Stimulated activated CD8-positive, alpha-beta memory T cell treated with anti-CD3 and anti-CD28 coated beads, Interleukin-12 subunit alpha, Interleukin-12 subunit beta, amount 100 ng/mL, for 24 hours (primary cell): ENCODE results near the gene LY6G5B.
"Not testable (repeated sequence)": the region's sequence is repeated elsewhere in the genome, so short reads cannot be mapped to it uniquely, and the experiment has no call there.

Experiments used
- DNase-seq: peaks from one replicate; pipeline ENCODE4 v3.0.0-alpha.2; 2020; ENCODE audit errors: extremely low read depth

The LY6G5B gene

DNA sequence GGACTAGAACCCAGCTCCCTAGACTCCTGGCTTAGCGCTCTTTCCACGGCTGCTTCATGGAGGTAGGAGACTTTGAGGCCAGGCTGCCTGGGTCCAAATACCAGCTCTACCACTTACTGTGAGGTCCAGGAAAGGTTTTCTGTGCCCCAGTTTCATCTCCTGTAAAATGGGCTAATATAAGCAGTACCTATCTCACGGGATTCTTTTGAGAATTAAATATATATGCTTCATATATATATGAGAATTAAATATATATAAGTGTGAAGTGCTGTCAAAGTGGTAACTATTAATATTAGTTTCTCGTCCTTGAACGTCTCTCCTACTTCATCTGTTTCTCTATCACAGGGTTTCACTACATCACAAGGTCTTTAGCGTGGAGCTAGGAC is 21.3 kb downstream of the LY6G5B start:
- DNase-seq, result no peak

DNA sequence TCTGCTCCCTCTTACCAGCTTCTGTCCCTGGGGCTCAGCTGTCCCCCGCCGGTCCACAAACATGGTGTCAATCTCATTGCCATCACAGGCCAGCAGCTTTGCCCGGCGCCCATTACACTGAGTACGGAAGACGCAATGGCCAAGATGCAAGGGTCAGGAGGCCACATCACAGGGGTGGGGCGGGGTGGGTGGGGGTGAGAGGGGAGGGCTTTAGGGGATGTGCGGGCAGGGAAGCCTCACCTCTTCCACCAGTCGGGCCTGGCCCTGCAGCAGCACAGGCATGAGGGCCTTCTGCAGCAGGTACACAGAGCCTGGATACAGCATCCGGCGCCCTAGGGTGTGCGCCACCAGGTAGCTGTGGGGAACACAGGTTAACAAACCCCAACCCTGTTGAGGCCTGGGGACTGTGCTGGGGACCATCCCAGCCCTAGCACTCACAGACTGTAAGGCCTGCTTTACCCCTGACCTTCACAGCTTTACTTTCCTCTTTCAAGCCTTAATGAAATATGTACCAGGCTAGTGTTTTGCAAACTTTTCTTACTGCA is 21.9 kb downstream of the LY6G5B start:
- DNase-seq, result no peak

DNA sequence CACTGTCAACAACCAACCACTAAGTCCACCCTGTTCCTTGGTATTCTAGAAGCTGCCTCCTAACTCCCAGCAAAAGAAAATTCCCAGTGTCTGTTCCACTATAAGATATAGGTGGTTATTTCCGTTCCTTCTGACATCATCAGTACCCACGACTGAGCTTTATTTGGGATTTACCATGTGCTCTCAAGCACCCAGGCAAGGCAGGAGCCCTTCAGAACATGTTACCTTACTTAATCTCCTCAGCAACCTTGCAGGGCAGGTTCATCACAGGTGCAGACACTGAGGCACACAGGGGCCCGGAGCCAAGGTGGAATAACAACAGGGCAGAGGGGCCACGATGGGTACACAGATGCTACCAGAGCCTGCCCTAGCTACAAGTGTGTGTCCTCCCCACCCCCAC is 22.6 kb downstream of the LY6G5B start:
- DNase-seq, result no peak

DNA sequence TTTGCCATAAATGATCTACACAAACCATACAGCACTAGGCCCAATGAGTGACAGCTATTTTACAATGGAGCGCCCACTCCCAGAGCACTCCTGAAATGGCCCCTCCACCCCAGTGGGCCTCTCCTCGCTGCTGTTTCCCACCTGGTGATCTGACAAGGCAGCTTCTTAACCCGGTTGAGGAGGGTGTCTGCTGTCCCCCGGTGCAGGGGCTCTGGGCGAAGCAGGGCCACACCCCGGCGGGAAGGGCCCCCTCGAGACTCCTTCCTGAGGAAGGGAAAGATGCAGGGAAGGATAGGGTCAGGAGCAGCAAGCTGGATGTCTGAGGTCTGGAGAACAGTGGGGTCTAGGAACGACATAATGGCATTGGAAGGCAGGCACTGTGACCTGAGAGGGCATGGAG is 23.1 kb downstream of the LY6G5B start:
- DNase-seq, result no peak

DNA sequence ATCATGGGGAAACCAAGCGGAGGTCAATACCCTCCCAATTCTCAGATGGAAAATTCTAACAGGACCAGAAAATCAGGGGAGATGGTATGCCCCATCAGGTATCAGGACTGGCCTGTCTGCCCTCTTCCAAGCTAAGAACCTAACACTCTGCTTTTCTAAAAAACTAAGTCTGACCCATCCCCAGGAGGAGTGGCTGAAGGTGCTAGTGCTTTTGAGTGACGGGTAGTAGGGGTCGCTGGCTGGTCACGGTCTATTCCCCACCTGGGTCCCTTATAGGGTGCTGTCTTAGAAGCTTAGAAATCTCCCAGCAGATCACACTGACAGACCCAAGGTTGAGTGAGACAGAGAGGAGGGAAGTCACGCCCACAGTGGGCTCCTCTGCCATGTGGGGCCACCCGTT is 23.8 kb downstream of the LY6G5B start:
- DNase-seq, result no peak

DNA sequence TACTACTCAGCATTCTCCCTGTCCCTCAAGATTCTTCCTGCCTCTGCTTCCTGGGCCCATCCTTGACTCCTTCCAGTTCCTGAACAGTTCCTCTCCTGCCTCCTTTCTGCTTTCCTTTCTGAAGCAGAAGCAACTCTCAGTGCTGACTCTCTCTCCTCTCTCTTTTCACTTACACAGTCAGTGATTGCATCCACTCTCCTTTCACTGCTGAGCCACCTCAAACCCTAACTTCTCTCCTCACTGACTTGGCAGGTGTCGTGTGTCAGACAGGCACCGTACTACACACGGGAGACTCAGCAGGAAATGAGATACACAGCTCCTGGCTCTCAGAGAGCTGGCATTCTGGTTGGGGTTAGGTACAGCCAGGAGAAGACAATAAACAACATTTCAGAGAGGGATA is 27.8 kb downstream of the LY6G5B start:
- no peak for DNase-seq

DNA sequence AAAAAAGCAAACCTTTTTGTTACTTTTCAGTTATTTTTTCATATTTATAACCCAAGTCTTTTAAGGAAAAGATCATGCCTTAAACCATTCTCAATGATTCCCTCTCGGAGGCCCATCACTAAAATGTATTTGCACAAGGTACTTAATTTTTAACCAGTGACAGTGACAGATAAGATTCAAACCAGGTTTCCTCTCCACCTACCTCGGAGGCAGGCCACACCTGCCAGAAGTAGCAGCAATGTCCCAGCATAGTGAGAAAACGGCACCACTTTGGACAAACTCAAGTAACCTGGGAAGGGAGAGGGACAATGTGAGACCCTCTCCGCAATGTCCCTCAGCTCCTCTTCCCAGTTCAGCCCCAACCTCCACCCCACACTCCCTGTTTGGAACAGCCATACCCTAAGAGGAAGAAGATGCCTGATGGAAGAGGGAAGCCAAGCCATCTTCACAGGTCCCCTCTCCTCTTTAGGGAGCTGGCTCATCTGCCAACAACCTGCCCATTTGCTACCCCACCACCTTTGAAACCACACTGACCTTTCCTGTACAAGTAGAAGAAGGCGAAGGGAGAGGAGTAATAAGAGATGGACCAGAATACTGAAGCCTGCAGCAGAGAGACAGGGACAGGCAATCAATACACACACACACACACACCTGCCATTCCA is 31.1 kb downstream of the LY6G5B start:
- no peak for DNase-seq

DNA sequence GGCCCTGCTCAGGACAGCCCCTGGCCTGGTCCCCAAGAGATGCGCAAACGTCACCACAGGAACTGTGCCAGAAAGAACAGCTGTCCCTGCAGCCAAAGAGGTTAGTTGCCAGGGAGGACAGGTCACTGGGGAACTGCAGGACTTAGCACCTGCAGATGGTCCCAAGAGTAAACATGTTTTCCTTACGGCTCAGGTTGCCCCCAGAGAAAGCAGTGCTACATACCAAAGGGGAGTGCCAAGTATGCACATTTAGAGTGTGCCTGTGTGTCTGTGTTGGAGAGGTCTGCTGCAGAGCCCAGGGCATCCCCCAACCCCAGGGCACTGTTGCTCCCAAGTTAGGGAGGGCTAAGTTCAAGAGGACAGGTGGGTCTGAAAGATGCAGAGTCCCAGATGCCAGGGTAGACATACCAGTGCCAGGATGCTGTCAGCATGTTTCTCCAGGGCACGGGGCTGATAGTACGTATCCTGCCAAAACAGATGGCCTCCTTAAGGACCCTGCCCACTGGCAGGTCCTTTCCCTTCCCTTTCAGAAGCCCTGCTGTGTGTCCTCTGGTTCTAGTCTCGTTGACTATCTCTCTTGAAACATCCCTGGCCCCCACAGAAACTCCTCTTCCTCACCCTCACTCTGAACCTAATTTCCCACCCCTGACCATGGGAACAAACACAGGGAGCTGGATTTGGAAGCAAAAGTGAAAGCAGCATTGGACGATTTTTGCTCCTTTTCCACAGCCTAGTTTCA is 32.1 kb downstream of the LY6G5B start:
- DNase-seq, result no peak

DNA sequence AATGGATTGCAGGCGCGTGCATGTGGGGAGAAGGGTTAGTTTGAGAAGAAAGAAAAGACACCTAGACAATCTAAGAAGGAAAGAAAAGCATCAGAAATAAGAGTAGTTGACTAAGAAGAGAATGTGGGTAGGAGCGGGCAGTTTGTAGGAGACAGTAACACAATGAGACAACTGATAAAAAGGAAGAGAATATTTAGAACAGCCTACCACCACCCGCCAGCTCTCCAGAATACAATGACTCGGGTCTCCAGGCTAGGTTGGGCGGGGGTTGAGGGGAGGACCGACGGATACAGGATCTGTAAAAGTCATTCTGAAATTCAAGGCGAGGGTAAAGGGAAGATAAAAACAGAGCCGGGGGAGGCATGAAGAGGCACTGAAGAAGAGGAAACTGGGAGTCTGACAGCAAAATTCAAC is 32.6 kb downstream of the LY6G5B start:
- no peak for DNase-seq

DNA sequence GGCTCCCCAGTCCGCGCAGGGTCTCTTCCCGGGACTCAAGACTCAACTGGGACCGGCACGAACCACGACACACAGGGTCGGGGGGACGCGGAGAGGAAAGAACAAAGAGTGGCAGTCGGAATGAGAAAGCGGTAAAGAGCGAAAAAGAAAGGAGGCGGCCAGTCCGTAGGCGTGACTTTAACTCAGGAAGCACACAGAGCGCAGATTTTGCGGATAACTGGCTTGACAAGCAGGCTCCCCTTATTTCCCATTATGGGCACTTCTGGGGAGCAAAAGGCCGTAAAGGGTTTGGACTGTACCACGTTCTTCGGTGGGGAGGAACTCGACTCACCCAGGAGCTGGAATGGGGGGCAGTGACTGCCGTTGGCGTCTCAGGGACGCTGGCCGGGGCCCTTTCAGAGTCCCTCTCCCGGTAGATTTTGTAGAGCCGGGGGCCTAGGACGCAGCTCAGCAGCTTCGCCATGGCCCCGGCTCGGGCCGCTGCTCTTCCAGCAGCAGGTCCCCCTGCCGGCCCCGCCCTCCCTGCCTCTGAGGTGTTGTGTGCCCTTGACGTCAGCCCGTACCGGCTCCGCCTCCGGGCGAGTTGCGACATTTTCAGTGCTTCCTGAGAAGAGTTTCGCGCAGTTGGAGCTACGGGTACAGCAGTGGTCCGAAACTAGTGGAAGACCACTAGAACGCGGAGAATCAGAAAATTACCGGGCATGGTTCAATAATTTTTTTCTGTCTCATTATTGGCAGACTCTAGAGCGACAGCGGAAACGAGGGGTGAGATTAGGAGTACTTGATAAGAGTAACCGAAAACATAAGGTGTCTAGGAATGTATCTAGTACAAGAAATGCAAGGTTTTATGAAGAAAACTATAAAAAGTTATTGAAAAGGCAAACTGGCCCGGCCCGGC is 33.3 kb downstream of the LY6G5B start, which contains the start of gene ABHD16A:
ABHD16A (minus strand) TSS at position 506 of the 898 bp plus-strand sequence; CDS start at position 463, 43 bp downstream.
- DNase-seq, result peak; percentile 90

DNA sequence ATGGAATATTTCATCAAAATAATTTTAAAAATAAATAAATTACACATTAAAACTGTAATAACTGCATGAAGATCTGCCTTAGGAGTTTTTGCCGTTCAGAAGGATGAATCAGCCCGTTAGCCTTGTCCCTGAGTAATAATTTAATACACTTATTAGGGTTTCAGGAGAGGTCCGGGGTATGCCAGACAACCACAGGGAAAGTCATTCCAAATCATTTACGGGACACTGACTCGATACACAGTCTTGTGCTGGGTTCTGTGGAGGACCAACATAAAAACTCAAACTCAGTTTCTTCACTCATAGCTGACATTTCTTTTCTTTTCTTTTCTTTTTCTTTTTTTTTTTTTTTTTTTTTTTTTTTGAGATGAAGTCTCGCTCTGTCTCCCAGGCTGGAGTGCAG is 36.2 kb downstream of the LY6G5B start:
- DNase-seq, result no peak

DNA sequence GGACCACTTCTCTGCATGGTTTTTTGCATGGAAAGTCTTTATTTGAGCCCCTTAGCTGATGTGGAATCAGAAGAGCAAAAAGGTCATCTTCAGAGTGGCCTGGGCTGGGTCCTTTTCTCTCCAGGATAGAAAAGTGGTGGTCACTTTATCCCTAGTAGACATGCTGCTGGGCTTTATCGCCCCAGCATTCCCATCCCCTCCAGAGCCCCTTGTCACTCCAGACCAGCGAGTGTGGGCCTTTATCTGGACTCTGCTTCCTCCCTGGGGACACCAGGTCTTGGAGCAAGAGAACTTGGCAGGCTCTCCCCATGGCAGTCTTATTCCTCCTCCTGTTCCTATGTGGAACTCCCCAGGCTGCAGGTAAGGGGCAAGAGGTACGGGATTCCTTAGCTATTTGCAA is 36.8 kb downstream of the LY6G5B start, which contains the start of gene LY6G6F:
LY6G6F (plus strand) TSS at position 268 of the 400 bp plus-strand sequence; CDS start at position 309, 41 bp downstream.
- DNase-seq, result no peak

DNA sequence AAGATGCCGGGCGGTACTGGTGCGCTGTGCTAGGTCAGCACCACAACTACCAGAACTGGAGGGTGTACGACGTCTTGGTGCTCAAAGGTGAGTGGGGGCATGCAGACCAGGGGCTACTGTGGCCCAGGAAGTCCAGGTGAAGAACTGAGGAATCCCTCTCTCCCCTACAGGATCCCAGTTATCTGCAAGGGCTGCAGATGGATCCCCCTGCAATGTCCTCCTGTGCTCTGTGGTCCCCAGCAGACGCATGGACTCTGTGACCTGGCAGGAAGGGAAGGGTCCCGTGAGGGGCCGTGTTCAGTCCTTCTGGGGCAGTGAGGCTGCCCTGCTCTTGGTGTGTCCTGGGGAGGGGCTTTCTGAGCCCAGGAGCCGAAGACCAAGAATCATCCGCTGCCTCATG is 37.9 kb downstream of the LY6G5B start:
- DNase-seq, result no peak

DNA sequence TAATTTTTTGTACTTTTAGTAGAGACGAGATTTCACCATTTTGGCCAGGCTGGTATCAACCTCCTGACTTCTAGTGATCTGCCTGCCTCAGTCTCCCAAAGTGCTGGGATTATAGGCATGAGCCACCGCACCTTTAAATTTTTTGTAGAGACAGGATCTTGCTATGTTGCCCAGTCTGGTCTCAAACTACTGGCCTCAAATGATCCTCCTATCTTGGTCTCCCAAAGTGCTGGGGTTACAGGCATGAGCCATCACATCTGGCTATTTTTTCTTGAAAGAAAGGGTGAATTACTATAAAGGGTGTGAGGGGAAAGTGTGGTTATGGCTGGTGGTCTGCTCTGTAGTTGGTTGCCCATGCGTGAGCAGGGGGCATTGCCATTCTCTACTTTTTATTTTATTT is 38.4 kb downstream of the LY6G5B start:
- DNase-seq, result no peak

DNA sequence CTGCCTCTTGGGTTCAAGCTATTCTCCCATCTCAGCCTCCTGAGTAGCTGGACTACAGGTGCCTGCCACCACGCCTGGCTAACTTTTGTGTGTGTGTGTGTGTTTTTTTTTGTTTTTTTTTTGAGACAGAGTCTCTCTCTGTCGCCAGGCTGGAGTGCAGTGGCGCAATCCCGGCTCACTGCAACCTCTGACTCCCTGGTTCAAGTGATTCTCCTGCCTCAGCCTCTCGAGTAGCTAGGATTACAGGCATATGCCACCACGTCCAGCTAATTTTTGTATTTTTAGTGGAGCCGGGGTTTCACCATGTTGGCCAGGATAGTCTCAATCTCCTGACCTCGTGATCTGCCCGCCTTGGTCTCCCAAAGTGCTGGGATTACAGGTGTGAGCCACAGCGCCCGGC is 39.4 kb downstream of the LY6G5B start:
- not testable (repeated sequence) for DNase-seq

DNA sequence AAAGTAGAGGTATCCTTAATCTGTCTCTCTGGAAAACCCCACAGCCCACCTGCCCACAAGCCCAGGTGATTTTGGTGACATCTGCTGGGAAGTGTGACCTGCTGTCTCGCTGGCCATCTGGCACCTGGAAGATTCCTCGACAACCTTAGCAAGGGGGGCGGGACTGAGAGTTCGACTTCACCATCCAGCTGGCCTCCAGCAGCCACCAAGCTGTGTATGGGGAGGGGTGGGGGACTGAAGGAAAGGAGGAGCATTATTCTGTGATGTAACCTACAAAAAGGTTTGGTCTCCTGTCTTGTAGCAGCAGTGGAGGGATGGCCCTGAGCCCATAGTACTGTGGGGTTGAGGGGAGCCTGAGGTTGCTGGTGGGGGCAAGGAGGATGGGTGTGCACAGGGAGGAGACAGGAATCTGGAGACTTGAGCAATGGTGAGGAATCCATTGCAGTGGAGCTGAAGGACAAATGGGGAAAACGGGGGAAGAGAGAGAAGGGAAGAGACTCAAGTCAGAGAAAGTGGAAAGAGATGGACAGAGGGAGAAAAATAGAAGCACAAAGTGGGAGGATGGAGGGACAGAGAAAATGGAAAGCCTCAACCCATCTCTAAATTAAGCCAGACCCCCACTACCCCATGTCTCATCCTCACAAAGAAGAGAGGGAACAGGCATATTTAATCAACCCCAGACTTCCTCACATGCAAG is 40.9 kb downstream of the LY6G5B start:
- no peak for DNase-seq

DNA sequence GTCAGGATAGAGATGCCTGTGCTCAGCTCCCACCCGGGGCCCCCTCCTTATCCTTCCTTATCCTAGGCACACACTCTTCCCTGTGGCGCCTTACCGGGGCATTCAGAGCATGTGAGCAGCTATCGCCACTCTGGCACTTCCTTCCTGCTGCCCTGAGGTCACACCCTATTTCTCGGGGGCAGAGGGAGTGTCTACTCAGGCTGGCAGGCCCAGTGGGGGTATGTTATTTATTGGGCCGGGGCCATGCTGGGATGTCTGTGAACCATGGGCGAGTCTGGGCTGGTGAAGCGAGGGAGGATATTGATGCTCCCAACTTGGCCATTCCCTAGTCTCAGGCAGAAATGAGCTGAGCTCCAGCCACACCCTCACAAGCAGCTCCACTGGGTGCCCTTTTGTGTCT is 41.5 kb downstream of the LY6G5B start:
- DNase-seq, result no peak

DNA sequence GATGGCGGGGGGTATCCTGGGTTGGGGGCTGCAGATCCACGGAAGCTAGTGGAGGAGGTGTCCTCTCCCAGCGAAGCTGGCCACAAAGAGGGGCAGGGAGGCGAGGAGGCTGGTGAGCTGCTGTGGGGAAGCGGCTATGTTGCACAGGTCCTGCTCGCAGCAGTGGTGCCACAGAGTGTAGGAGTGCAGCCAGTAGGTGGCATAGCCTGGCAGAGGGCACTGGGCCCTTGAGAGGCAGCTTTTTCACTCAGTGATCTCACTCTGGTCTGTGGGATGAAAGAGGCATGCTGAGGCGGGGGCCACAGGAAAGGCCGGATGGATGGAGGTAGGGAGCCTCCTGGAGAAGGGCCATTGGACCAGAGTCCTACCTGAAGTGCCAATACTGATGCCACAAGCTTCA is 42.5 kb downstream of the LY6G5B start:
- no peak for DNase-seq

DNA sequence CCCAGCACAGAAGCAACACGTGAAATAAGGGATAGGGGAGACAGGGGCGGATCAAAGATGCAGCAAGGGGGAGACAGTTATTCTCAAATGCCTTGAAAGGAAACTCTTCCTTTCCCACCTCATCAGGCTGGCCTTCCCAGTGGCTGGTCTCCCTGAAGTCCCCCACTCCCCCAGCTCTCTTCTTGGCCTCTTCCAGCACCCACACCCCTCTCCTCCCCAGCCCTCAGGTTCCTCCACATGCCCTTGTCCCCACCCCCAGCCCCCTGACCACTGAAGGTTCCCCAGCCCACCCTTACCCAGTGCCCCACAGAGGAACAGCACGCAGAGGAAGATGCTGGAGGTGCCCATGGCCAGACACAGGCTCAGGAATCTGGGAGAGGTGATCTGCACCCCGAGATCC is 43.7 kb downstream of the LY6G5B start:
- DNase-seq, result no peak

DNA sequence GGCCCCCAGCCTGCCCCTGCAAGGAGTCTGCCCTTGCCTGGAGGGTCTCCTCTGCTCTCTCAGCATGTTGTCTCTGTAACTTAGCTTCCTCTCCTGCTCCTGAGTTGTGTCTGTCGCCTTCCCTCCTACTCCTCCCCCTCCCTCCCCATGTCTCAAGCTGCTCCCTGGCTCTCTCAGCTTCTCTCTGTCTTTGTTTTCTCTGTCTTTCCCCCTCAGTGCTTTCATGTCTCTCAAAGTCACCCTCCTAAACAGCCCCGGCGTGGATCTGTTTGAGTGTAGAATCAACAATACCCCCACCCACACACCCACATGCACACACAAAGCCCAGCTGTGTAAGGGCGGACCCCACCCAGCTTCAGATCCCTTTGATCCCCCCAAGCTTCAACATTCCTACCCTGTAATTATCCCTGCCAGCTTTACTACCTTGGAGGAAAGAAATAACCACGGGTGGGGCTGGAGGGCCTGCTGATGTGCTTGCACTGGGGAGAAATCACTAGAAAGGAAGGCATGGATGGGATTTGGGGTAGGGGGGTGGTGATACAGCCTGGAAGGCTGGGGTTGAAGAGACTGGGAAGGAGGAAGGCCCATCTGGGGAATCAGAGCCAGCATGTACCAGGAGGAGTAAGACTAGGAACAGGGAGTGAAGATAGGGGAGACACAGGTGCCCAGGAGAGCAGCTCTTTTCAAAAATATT is 44.4 kb downstream of the LY6G5B start:
- no peak for DNase-seq
